Neural cell (in vitro differentiated cells): ENCODE measurements around the gene PTMS.

Experiments
- CTCF ChIP-seq: fragments of 450-650 bp; IDR thresholded peaks from 2 replicates; pipeline ENCODE4 v1.5.1; 2014; ENCODE audit warnings: antibody characterized with exemption, mild to moderate bottlenecking, moderate library complexity; ENCODE audit not compliant: poor library complexity, severe bottlenecking
- EZH2 ChIP-seq: fragments of 200-600, 300-800 bp; shearing (Covaris generic), sonication (generic); IDR thresholded peaks from 2 replicates; pipeline ENCODE4 v1.6.1; 2014; ENCODE audit warnings: antibody characterized with exemption, low read length, borderline replicate concordance, mild to moderate bottlenecking; ENCODE audit not compliant: insufficient read depth, poor library complexity, severe bottlenecking
- MXI1 ChIP-seq: fragments of 450-650 bp; conservative IDR thresholded peaks from 2 replicates; pipeline ENCODE4 v1.6.1; 2014; ENCODE audit warnings: antibody characterized with exemption, mild to moderate bottlenecking; ENCODE audit not compliant: poor library complexity, severe bottlenecking
- POLR2AphosphoS5 ChIP-seq: IDR thresholded peaks from 2 replicates; pipeline ENCODE4 v1.6.1; 2012
- RAD21 ChIP-seq: fragments of 450-650 bp; conservative IDR thresholded peaks from 2 replicates; pipeline ENCODE4 v1.6.1; 2014; ENCODE audit warnings: antibody characterized with exemption, mild to moderate bottlenecking, moderate library complexity

- no peak for TF ChIP-seq CTCF
- no peak for TF ChIP-seq RAD21
- TF ChIP-seq POLR2AphosphoS5, result no peak
- no peak for TF ChIP-seq MXI1
- no peak for TF ChIP-seq EZH2
These were observed 18.6 kb downstream of the PTMS start for GRCh38 chr12:6784761-6785160.
